CD1c-positive myeloid dendritic cell (primary cell): ENCODE results near the gene SYTL3.
"Not testable (repeated sequence)": the region's sequence is repeated elsewhere in the genome, so short reads cannot be mapped to it uniquely, and the experiment has no call there.

Experiments used
- DNase-seq: peaks from one replicate; pipeline ENCODE4 v3.0.0-alpha.2; 2016; ENCODE audit errors: extremely low spot score

The SYTL3 gene

GRCh38 chr6:158662607-158662953, 12.7 kb downstream of the SYTL3 start:
- peak; percentile 12 for DNase-seq

- DNase-seq = no peak
Measured at GRCh38 chr6:158662954-158663624, 13.2 kb downstream of the SYTL3 start.

GRCh38 chr6:158663625-158664165, 13.8 kb downstream of the SYTL3 start:
- DNase-seq = no peak

GRCh38 chr6:158665332-158665731, 15.5 kb downstream of the SYTL3 start:
- DNase-seq = no peak

- peak; percentile 92 for DNase-seq
Measured at GRCh38 chr6:158666628-158667359, 16.9 kb downstream of the SYTL3 start.

GRCh38 chr6:158667360-158667981, 17.6 kb downstream of the SYTL3 start:
- DNase-seq = peak; percentile 57

GRCh38 chr6:158668707-158669103, 18.9 kb downstream of the SYTL3 start:
- DNase-seq = no peak

- DNase-seq = no peak
Measured at GRCh38 chr6:158669145-158670035, 19.5 kb downstream of the SYTL3 start.

- DNase-seq = not testable (repeated sequence)
Measured at GRCh38 chr6:158672119-158672518, 22.3 kb downstream of the SYTL3 start.

- DNase-seq = no peak
Measured at GRCh38 chr6:158672726-158673125, 22.9 kb downstream of the SYTL3 start.

- DNase-seq = no peak
Measured at GRCh38 chr6:158674342-158675131, 24.7 kb downstream of the SYTL3 start.

GRCh38 chr6:158677094-158677493, 27.2 kb downstream of the SYTL3 start:
- DNase-seq = not testable (repeated sequence)

GRCh38 chr6:158677906-158678578, 28.2 kb downstream of the SYTL3 start:
- DNase-seq = no peak

GRCh38 chr6:158680015-158680414, 30.2 kb downstream of the SYTL3 start:
- DNase-seq = no peak

- DNase-seq = no peak
Measured at GRCh38 chr6:158680481-158680880, 30.6 kb downstream of the SYTL3 start.

- no peak for DNase-seq
Measured at GRCh38 chr6:158684311-158684710, 34.5 kb downstream of the SYTL3 start.

GRCh38 chr6:158684745-158685324, 35.0 kb downstream of the SYTL3 start:
- DNase-seq = no peak

GRCh38 chr6:158686311-158686710, 36.5 kb downstream of the SYTL3 start:
- DNase-seq = no peak

GRCh38 chr6:158686791-158687381, 37.0 kb downstream of the SYTL3 start:
- peak; percentile 51 for DNase-seq

- peak; percentile 50 for DNase-seq
Measured at GRCh38 chr6:158687506-158687905, 37.7 kb downstream of the SYTL3 start.
